ENCODE data around the gene NFATC2. TPM values are rescaled to one million over a fixed set of nuclear protein-coding genes. Genes with fewer than 3 reads are reported as not detected.

The NFATC2 gene
- total RNA-seq, 4 donors from 2014 or later: 4.4 to 38.0 (median 13.6) TPM

GRCh38 chr20:51553897-51554486 lies 11.5 kb upstream of the NFATC2 start:
- Histone ChIP-seq H3K4me1 (no peaks in the 10 kb centered on the region), H3K36me3 (no peaks in the 10 kb centered on the region), H3K4me3 (no peak overlapping the region), H3K27me3 (no peaks in the 10 kb centered on the region), H3K27ac (no peak overlapping the region), H3K9me3 (no peaks in the 10 kb centered on the region)
- no peak for DNase-seq
- TF ChIP-seq POLR2A (IDR thresholded peaks at IDR 0.05) (no peak), CTCF (IDR thresholded peaks at IDR 0.05) (no peak)

GRCh38 chr20:51551186-51551585 lies 8.7 kb upstream of the NFATC2 start:
- DNase-seq: no peak
- H3K27me3 ChIP-seq: no peaks in the 10 kb centered on the region
- no peak for TF ChIP-seq POLR2A (IDR thresholded peaks at IDR 0.05)
- TF ChIP-seq CTCF (IDR thresholded peaks at IDR 0.05): no peak
- no peaks in the 10 kb centered on the region for H3K9me3 ChIP-seq
- no peaks in the 10 kb centered on the region for H3K4me1 ChIP-seq
- H3K4me3 ChIP-seq: no peak overlapping the region
- no peaks in the 10 kb centered on the region for H3K36me3 ChIP-seq
- no peak overlapping the region for H3K27ac ChIP-seq

GRCh38 chr20:51549474-51549873 lies 7.0 kb upstream of the NFATC2 start:
- Histone ChIP-seq H3K9me3 (no peaks in the 10 kb centered on the region), H3K27ac (no peak overlapping the region), H3K4me1 (no peaks in the 10 kb centered on the region), H3K4me3 (no peak overlapping the region), H3K36me3 (no peaks in the 10 kb centered on the region), H3K27me3 (no peaks in the 10 kb centered on the region)
- TF ChIP-seq POLR2A (IDR thresholded peaks at IDR 0.05) (no peak), CTCF (IDR thresholded peaks at IDR 0.05) (no peak)
- DNase-seq: no peak

GRCh38 chr20:51547951-51548350 lies 5.4 kb upstream of the NFATC2 start:
- DNase-seq: no peak
- Histone ChIP-seq H3K4me1 (peaks cover 0 to 5% (median 1%) of the 10 kb centered on the region in 4 donors), H3K4me3 (no peak overlapping the region), H3K27ac (no peak overlapping the region), H3K27me3 (no peaks in the 10 kb centered on the region), H3K36me3 (no peaks in the 10 kb centered on the region), H3K9me3 (no peaks in the 10 kb centered on the region)
- TF ChIP-seq CTCF (IDR thresholded peaks at IDR 0.05) (no peak), POLR2A (IDR thresholded peaks at IDR 0.05) (no peak)

GRCh38 chr20:51545515-51545914 lies 3.0 kb upstream of the NFATC2 start:
- Histone ChIP-seq H3K36me3 (no peaks in the 10 kb centered on the region), H3K9me3 (no peaks in the 10 kb centered on the region), H3K4me3 (no peak overlapping the region), H3K27ac (no peak overlapping the region), H3K27me3 (no peaks in the 10 kb centered on the region), H3K4me1 (peaks cover 0 to 30% (median 10%) of the 10 kb centered on the region in 4 donors)
- DNase-seq: no peak
- TF ChIP-seq POLR2A (IDR thresholded peaks at IDR 0.05) (no peak), CTCF (IDR thresholded peaks at IDR 0.05) (no peak)

GRCh38 chr20:51543422-51543788 lies 886 bp upstream of the NFATC2 start:
- H3K27me3 ChIP-seq: no peaks in the 10 kb centered on the region
- no peak for DNase-seq
- no peak overlapping the region for H3K27ac ChIP-seq
- H3K9me3 ChIP-seq: no peaks in the 10 kb centered on the region
- H3K4me3 ChIP-seq: peak overlapping the region in 1 of 4 donors; percentile 58
- TF ChIP-seq CTCF (IDR thresholded peaks at IDR 0.05) (no peak), POLR2A (IDR thresholded peaks at IDR 0.05) (no peak)
- no peaks in the 10 kb centered on the region for H3K36me3 ChIP-seq
- peaks cover 0 to 30% (median 10%) of the 10 kb centered on the region in 4 donors for H3K4me1 ChIP-seq

All from Peyer's patch (tissue), 4 donors.